A673 (cell line): ENCODE results near the gene PIK3CD.

Experiments
- CTCF ChIP-seq: fragments of 300-800, 200-600 bp; sonication (generic); conservative IDR thresholded peaks from 2 replicates; pipeline ENCODE4 v1.5.1; 2017; ENCODE audit warnings: low read depth, mild to moderate bottlenecking, antibody characterized with exemption, low read length, moderate library complexity, mixed read lengths
- EZH2 ChIP-seq: fragments of 200-600 bp; sonication (generic); IDR thresholded peaks from 2 replicates; pipeline ENCODE4 v1.6.1; 2017; ENCODE audit warnings: borderline replicate concordance, low read depth, mild to moderate bottlenecking, mixed read lengths, antibody characterized with exemption, low read length; ENCODE audit not compliant: poor library complexity, severe bottlenecking

- TF ChIP-seq CTCF, result no peak
- no peak for TF ChIP-seq EZH2
Observed at GRCh38 chr1:9630331-9631111, 21.0 kb upstream of the PIK3CD start.
